GM10266 (cell line): ENCODE data around the gene PTPRN2.

Source experiments
- DNase-seq: peaks from one replicate; pipeline ENCODE4 v3.0.0; 2012; ENCODE audit errors: extremely low spot score
- TF ChIP-seq, protein P1 (sequence below): IDR thresholded peaks from 2 replicates; pipeline ENCODE4 v1.5.1; 2012; ENCODE audit warnings: mild to moderate bottlenecking, low read depth; ENCODE audit not compliant: control insufficient read depth, insufficient read depth; ENCODE audit errors: missing control alignments

Gene PTPRN2

DNA sequence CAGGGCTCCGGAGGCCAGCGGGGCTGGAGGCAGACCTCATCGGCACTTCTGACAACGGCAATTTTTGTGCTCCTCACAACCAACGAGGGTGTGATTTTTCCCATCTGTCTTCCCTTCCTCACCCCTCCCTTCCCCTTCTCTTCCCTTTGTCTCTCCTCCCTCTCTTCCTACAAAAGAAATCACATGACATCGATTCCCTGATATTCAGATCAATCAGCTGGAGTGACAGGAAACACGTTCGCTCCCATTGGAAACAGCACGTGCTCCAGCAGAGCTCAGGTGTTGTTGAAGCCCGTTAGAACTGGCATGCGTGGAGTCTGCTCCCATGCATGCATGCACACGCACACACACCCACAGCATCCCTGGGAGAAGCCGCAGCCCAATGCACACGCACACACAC is 222.4 kb downstream of the PTPRN2 start:
- TF ChIP-seq, protein P1, sequence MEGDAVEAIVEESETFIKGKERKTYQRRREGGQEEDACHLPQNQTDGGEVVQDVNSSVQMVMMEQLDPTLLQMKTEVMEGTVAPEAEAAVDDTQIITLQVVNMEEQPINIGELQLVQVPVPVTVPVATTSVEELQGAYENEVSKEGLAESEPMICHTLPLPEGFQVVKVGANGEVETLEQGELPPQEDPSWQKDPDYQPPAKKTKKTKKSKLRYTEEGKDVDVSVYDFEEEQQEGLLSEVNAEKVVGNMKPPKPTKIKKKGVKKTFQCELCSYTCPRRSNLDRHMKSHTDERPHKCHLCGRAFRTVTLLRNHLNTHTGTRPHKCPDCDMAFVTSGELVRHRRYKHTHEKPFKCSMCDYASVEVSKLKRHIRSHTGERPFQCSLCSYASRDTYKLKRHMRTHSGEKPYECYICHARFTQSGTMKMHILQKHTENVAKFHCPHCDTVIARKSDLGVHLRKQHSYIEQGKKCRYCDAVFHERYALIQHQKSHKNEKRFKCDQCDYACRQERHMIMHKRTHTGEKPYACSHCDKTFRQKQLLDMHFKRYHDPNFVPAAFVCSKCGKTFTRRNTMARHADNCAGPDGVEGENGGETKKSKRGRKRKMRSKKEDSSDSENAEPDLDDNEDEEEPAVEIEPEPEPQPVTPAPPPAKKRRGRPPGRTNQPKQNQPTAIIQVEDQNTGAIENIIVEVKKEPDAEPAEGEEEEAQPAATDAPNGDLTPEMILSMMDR = no peak
- DNase-seq = no peak

DNA sequence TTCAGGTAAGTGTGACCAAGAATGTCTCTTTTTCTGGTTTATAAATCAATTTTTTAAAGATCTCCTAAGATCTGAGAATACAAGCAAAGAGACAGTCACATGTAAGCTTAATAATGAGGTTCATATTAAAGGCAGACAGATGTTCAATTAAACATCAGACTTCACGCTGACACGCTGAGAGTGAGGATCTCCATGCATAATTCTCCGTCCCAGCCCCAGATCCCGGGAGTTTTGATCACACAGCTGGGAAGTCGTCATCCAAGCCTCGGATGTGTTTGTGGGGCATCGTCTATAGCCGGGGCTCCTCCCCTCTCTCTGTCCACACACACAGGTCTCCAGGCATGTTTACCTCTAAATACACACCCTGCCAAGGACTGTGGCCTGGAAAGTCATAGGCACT is 223.2 kb downstream of the PTPRN2 start:
- TF ChIP-seq, protein P1 = no peak
- no peak for DNase-seq

DNA sequence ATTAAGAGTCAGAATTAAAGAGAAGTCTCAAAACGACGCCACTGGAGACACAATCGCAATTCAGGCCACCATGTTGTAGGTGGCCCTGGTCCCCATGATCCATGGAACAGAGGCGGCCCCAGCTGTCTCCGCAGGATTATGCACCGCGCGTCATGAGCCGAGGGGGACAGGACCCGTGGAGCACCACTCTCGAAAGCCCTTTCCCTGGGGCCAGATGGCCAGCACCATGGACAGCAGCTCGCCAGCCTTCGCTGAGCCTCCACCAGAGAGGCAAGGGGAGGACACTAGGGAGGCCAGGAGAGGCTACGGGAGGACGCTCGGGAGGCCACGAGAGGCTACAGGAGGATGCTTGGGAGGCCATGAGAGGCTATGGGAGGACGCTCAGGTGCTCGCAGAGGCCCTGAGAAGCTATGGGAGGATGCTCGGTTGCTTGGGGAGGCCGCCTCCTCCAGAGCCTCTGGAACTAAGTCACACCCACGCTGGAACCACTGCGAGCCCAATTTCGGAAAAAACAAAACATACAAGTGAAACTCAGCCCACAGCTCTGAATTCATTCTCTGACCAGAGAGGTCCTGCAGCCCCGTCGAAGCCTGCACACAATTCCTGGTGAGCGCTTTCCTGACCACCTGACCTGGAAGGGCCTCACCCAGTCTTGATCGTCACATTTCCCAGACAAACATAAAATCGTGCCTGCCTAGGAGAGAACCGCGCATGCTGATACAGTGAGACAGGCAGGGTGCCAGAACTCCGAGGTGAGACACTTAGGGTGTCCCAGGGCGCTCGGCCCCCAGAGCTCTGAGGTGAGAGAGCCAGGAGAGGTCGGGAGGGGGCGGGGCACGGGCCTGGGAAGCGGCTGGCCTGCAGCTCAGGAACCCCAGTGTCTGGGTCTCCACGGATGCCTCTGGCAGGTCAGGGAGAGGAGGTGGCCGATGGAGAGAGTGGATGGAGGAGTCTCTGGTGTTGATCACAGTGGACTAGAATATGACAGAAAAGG is 224.4 kb downstream of the PTPRN2 start:
- TF ChIP-seq, protein P1 = no peak
- no peak for DNase-seq

DNA sequence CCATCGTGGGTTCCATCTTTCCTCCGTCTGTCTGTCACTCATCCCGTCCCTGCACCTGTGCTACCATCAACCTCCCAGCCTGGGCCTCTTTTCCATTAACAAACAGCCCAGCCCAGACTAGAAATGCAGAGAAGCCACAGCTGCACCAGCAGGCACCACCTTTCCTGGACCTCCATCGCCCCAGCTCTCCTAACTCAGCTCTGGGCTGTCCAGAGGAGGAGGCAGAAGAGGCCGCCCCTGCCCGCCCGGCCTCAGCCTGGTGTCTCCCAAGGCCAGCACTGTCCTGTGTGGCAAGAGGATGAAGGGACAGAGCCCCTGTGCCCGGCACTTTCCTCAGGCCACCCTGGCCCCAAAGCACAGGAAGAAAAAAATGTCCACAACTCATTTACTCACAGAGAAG is 225.6 kb downstream of the PTPRN2 start:
- no peak for DNase-seq
- TF ChIP-seq, protein P1 = no peak

DNA sequence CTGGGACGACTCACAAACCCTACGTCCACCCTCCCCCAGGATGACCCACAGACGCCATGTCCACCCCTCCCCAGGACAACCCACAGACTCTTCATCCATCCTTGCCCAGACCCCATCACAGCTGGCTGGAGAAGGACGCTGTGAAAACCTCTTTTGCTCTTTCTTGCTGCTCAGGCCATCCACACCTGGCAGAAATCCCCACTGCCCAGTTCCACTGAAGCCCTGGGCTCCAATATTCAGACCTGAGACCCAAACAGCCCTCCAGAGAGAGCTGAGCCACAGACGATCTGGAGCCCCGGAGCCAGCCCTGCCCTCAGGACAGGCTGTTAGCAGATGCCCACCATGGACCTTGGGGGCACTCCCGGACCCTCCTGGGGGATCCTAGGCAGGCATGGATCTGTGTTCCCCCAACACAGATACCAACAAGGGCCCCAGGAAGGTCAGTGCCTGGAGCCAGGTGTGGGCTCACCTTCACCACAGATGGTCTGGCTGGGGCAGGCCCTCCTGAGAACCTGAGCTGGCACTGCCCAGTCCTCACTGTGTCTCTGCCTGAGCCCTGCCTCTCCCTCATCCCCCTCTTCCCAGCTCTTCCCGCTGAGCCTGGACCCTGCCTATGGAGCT is 226.2 kb downstream of the PTPRN2 start:
- TF ChIP-seq, protein P1 = no peak
- DNase-seq = no peak

DNA sequence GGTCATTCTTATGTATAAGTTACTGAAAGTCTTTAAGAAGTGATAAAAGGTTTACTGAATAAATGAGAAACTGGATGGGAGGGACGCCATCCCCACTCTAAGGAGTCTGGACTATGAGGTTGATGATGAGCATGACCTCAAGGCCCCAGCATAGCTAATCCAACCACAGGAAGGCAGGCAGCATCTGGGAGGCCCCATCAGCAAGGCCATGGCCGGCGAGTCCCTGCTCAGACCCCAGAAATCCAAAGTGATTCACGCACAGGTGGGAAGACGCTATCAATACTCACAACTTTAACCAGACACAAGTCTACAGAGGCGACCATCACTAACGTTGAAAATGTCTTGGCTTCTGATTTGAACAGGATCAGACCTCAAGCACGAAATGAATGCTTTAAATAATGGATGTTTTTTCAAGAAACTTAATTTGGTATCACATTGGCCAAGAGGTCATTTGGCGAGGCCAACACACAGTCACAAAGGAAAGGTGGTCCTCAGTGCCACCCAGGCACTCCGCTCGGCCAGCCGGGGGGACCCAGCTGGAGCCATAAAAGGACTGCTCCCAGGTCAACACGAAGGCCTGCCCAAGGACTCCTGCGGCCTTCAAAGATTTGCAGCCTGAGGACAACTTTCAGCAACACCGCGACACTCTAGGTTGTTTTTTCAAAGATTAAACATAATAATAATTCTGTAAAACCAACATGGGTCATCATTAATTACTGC is 228.5 kb downstream of the PTPRN2 start:
- DNase-seq = no peak
- TF ChIP-seq, protein P1 = no peak
